GM12873 (cell line): ENCODE measurements around the gene HEATR3.

ENCODE experiments used
- TF ChIP-seq, protein P1 (sequence below): IDR thresholded peaks from 2 replicates; pipeline ENCODE4 v1.5.1; 2012; ENCODE audit warnings: low read depth, mild to moderate bottlenecking, moderate library complexity, low read length, control low read depth; ENCODE audit not compliant: insufficient read depth; ENCODE audit errors: missing control alignments

The HEATR3 gene

GRCh38 chr16:50058091-50058771 lies 7.5 kb upstream of the HEATR3 start:
- TF ChIP-seq, protein P1, sequence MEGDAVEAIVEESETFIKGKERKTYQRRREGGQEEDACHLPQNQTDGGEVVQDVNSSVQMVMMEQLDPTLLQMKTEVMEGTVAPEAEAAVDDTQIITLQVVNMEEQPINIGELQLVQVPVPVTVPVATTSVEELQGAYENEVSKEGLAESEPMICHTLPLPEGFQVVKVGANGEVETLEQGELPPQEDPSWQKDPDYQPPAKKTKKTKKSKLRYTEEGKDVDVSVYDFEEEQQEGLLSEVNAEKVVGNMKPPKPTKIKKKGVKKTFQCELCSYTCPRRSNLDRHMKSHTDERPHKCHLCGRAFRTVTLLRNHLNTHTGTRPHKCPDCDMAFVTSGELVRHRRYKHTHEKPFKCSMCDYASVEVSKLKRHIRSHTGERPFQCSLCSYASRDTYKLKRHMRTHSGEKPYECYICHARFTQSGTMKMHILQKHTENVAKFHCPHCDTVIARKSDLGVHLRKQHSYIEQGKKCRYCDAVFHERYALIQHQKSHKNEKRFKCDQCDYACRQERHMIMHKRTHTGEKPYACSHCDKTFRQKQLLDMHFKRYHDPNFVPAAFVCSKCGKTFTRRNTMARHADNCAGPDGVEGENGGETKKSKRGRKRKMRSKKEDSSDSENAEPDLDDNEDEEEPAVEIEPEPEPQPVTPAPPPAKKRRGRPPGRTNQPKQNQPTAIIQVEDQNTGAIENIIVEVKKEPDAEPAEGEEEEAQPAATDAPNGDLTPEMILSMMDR, result no peak

GRCh38 chr16:50059111-50059510 lies 6.7 kb upstream of the HEATR3 start:
- TF ChIP-seq, protein P1, result no peak

DNA sequence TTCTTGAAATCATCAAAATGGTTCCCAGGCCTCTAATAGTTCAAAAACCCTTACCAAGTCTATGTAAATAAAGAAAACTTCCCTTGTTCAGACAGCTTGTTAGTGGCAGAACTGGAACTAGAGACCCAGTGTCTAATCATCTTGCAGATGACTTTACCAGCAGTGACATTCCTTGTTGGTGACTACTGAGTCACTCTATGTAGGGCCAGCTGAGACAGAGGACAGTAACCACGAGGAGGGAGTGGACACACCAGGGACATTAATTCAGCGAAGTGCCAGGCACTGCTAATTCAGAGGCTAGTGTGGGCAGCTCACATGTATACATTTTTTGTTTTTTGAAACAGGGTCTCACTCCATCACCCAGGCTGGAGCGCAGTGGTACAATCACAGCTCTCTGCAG lies 6.1 kb upstream of the HEATR3 start:
- TF ChIP-seq, protein P1, result no peak

- TF ChIP-seq, protein P1, result no peak
These were observed 4.4 kb upstream of the HEATR3 start for GRCh38 chr16:50061326-50061725.

- TF ChIP-seq, protein P1, result no peak
These were observed 538 bp upstream of the HEATR3 start for GRCh38 chr16:50065241-50065623.

DNA sequence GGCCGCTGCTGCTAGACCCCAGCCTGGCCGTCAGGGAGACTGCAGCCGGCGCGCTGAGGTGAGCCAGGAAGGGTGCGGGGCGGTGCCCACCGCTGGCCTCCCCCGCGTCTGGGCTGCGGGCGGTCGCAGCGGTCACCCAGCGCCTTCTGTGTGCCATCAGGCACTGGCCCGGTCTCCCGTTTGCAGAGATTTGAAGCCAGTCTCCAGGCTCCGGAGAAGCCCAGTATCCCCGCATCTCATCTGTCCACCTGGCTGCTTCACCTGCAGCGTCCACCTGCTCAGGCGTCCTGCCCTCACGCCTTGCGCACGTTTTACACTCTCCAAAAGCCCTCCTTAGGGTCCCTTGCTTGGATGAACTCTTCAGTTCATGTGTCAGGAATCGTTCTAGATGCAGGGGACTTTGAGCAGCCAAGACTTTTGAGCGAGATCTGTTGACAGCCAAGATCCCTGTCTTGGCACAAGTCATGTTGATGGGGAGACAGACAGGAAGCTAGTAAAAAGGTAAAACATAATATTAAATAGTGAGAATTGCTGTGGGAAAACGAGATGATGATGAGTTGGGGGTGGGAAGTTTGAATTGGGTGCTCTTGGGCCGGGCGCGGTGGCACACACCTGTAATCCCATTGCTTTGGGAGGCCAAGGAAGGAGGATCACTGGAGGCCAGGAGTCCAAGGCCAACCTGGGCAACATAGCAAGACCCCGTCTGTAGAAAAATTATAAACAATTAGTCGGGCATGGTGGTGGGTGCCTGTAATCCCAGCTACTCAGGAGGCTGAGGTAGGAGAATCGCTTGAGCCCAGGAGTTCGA lies 916 bp downstream of the HEATR3 start:
- TF ChIP-seq, protein P1, result no peak

DNA sequence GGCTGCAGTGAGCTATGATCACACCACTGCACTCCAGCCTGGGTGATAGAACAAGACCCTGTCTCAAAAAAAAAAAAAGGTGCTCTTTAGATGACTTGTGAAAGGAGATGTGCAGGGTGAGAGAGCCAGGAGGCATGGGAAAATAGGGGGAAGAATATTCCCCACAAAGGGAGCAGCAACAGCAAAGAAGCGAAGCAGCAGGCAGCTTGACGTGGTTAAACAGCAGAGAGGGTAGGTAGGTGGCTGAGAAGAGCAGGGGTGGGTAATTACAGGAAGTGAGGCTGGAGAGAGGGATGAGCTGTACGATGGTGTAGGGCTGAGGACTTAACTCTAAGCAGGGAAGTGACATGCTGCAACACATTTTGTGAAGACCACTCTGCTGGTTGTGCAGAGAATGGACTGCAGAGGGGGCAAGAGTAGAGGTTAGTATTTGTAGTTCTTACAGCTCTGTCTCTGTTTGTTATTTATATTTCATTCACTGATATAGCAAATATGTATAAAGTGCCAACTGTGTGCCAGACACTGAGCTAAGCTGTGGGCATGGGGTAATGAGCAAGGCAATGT lies 1.6 kb downstream of the HEATR3 start:
- TF ChIP-seq, protein P1, result peak; percentile 75
